Esophagus muscularis mucosa (tissue), 4 donors: ENCODE data around the gene COX8A. TPM values are rescaled to one million over a fixed set of nuclear protein-coding genes. Genes with fewer than 3 reads are reported as not detected.

Experiments used
- DNase-seq: peaks from one replicate; pipeline ENCODE4 v3.0.0-alpha.2; 2017; ENCODE audit errors: extremely low spot score
- H3K27ac ChIP-seq, 4 donors: fragments of 200-600 bp; sonication (generic); replicated peaks in 1 of 4; 1 replicate in 3 of 4; 2 replicates in 1 of 4; pipeline ENCODE4 v1.5.1; 2016 to 2019; ENCODE audit warnings: mild to moderate bottlenecking in 1 of 4
- H3K27me3 ChIP-seq, 4 donors: fragments of 200-600 bp; sonication (generic); one replicate each; pipeline versions ENCODE4 v1.5.1 to v1.6.0; 2016 to 2019
- H3K36me3 ChIP-seq, 4 donors: fragments of 200-600 bp; sonication (generic); one replicate each; pipeline ENCODE4 v1.5.1; 2016 to 2019
- H3K4me1 ChIP-seq, 4 donors: fragments of 200-600 bp; sonication (generic); one replicate each; pipeline ENCODE4 v1.5.1; 2016 to 2019
- H3K4me3 ChIP-seq, 4 donors: fragments of 200-600 bp; sonication (generic); 1 replicate in 2 of 4; 2 replicates in 2 of 4; pipeline ENCODE4 v1.5.1; 2016 to 2019; ENCODE audit warnings: mild to moderate bottlenecking in 4 of 4, moderate library complexity in 1 of 4
- H3K9me3 ChIP-seq, 4 donors: fragments of 200-600 bp; sonication (generic); 1 replicate in 3 of 4; 2 replicates in 1 of 4; pipeline ENCODE4 v1.5.1; 2016 to 2019
- POLR2A ChIP-seq: fragments of 450-650 bp; IDR thresholded peaks from one replicate; pipeline ENCODE4 v1.6.1; 2017; ENCODE audit warnings: antibody characterized with exemption, moderate library complexity, mild to moderate bottlenecking, low read depth
- POLR2AphosphoS5 ChIP-seq, 2 donors: sonication (generic); formaldehyde crosslinking; IDR thresholded peaks; one replicate each; pipeline ENCODE4 v1.6.1; 2017; ENCODE audit warnings: antibody characterized with exemption in 2 of 2
- WGBS: methylation state at CpG from one replicate; pipeline ENCODE4 v1.1.5; 2018; 5-methylcytosine and 5-hydroxymethylcytosine counted together
- intact Hi-C: fragments of 100-400 bp; cut with DNase I; formaldehyde crosslinking; loops from one replicate; pipeline ENCODE4 v1.15.1; 2023
- small RNA-seq, 3 donors: library from RNA; depleted of rRNA; stranded (forward); fragments of <200 nt; gene quantifications; one replicate each; pipeline ENCODE3, GENCODE V24; 2016
- total RNA-seq, 4 donors: library from RNA; depleted of rRNA; stranded (reverse); fragments of >200 nt; gene quantifications; one replicate each; pipeline versions ENCODE4 v1.1.0 to v1.2.1, GENCODE V29; 2016

Gene COX8A
- total RNA-seq, 4 donors from 2014 or later = 393 to 518 (median 445) TPM

DNA sequence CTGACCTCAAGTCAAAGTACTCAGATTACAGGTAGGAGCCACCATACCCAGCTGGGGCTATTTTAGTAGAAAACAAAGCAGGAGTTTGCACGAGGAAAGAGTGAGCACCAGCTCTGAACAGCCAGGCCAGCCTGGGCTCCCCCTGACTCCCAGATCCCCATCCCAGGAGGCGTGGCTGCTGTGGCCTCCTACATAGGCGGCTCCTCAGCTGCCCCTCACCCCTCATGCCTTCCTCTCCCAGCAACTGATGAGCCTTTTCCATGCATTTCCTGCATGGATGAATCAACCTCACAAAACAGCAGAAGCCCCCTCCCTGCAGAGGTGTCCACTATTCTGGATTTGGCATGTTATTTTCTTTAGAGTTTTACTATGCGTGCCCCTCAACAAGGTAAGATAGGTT lies 50.8 kb downstream of the COX8A start:
- WGBS = 84% methylated on average over 4 of the region's 4 CpGs
- Histone ChIP-seq H3K4me3 (no peak overlapping the region), H3K27ac (no peak overlapping the region), H3K4me1 (peaks cover 5 to 12% (median 10%) of the 10 kb centered on the region in 4 donors), H3K27me3 (peaks cover 0 to 17% (median 0%) of the 10 kb centered on the region in 4 donors), H3K9me3 (no peaks in the 10 kb centered on the region), H3K36me3 (no peaks in the 10 kb centered on the region)
- TF ChIP-seq POLR2A = no peak
- TF ChIP-seq POLR2AphosphoS5 (IDR thresholded peaks at IDR 0.05) = no peak
- DNase-seq = no peak
- intact Hi-C loops = no loop called here

Small RNA genes within 50 kb of the gene (small RNA-seq; reads per million reads assigned to genes)
- 0 reads per million in 3 donors for gene RNU6-45P

Other genes with a start within 250 kb of the COX8A start
- gene ZFTA, start 205.8 kb upstream of the COX8A start, total RNA-seq = 10 to 100 TPM; 15.8 to 41.9 (median 26.6) TPM
- gene SPINDOC, start 161.2 kb upstream of the COX8A start, total RNA-seq = 10 to 100 TPM; 12.0 to 25.8 (median 18.6) TPM
- gene MARK2, start 135.5 kb upstream of the COX8A start, total RNA-seq = 10 to 100 TPM; 21.5 to 38.1 (median 30.6) TPM
- under 1 TPM in 3 of 4 donors, not detected in 1; 0.40 to 0.45 (median 0.42) TPM for gene RCOR2, start 57.5 kb upstream of the COX8A start, total RNA-seq
- gene NAA40, start 35.6 kb upstream of the COX8A start, total RNA-seq = 1 to 10 TPM; 3.8 to 8.8 (median 8.0) TPM
- 10 to 100 TPM; 57.7 to 70.5 (median 65.4) TPM for gene OTUB1, start 11.8 kb downstream of the COX8A start, total RNA-seq
- gene FLRT1, start 61.3 kb downstream of the COX8A start, total RNA-seq = 1 to 10 TPM; 2.1 to 5.0 (median 3.1) TPM
- 10 to 100 TPM; 28.8 to 70.7 (median 33.7) TPM for gene MACROD1, start 191.5 kb downstream of the COX8A start, total RNA-seq
- 100 to 1,000 TPM in 3 of 4 donors, 10 to 100 TPM in 1; 82.2 to 116 (median 101) TPM for gene STIP1, start 211.6 kb downstream of the COX8A start, total RNA-seq
- gene FERMT3, start 232.1 kb downstream of the COX8A start, total RNA-seq = 10 to 100 TPM; 12.9 to 35.5 (median 15.5) TPM